Sigmoid colon (tissue), 7 donors: Measurements from ENCODE around the gene PTRHD1. TPM values are rescaled to one million over a fixed set of nuclear protein-coding genes. Genes with fewer than 3 reads are reported as not detected.

Source experiments
- DNase-seq: peaks from one replicate; pipeline ENCODE4 v3.0.0-alpha.2; 2019
- H3K27ac ChIP-seq, 4 donors: fragments of 200-600 bp; sonication (generic); one replicate each; pipeline ENCODE4 v1.5.1; 2016 to 2019; ENCODE audit warnings: mild to moderate bottlenecking in 1 of 4
- H3K27me3 ChIP-seq, 3 donors: fragments of 200-600 bp; sonication (generic); one replicate each; pipeline ENCODE4 v1.5.1; 2019; ENCODE audit warnings: mild to moderate bottlenecking in 1 of 3
- H3K36me3 ChIP-seq, 4 donors: fragments of 200-600 bp; sonication (generic); one replicate each; pipeline ENCODE4 v1.5.1; 2016 to 2019
- H3K4me1 ChIP-seq, 4 donors: fragments of 200-600 bp; sonication (generic); one replicate each; pipeline ENCODE4 v1.5.1; 2017 to 2019
- H3K4me3 ChIP-seq, 4 donors: fragments of 200-600 bp; sonication (generic); one replicate each; pipeline ENCODE4 v1.5.1; 2017 to 2019; ENCODE audit warnings: mild to moderate bottlenecking in 2 of 4, moderate library complexity in 1 of 4
- H3K9me3 ChIP-seq, 4 donors: fragments of 200-600 bp in 3 of 4; sonication (generic) in 3 of 4; one replicate each; pipeline versions ENCODE4 v1.5.1 to v1.6.1; 2013 to 2019
- CTCF ChIP-seq, 4 experiments: fragments of 450-650 bp in 3 of 4; fragments of 200-600 bp in 1 of 4; IDR thresholded peaks; one replicate each; pipeline ENCODE4 v1.5.1; 2016 to 2019; ENCODE audit warnings: antibody characterized with exemption in 4 of 4, mild to moderate bottlenecking in 3 of 4, moderate library complexity in 2 of 4
- EP300 ChIP-seq, 4 donors: sonication (generic); formaldehyde crosslinking; IDR thresholded peaks; one replicate each; pipeline ENCODE4 v1.6.1; 2017; ENCODE audit warnings: antibody characterized with exemption in 4 of 4
- POLR2A ChIP-seq, 2 donors: fragments of 450-650 bp; IDR thresholded peaks; one replicate each; pipeline ENCODE4 v1.6.1; 2016; ENCODE audit warnings: antibody characterized with exemption in 2 of 2, mild to moderate bottlenecking in 2 of 2, moderate library complexity in 2 of 2
- POLR2AphosphoS5 ChIP-seq, 4 donors: sonication (generic); formaldehyde crosslinking; IDR thresholded peaks; one replicate each; pipeline ENCODE4 v1.6.1; 2017; ENCODE audit warnings: antibody characterized with exemption in 4 of 4
- WGBS, 2 donors: extraction: QIAGEN DNeasy Blood & Tissue Kit; methylation state at CpG; one replicate each; pipeline ENCODE4 v1.1.7; 2013; 5-methylcytosine and 5-hydroxymethylcytosine counted together
- intact Hi-C: fragments of 100-400 bp; cut with DNase I; formaldehyde crosslinking; loops from one replicate; pipeline ENCODE4 v1.15.1; 2023
- polyA plus RNA-seq, 3 donors: library from polyadenylated mRNA; stranded (reverse); fragments of 200-250 nt; gene quantifications; one replicate each; pipeline ENCODE4 v1.2.3, GENCODE V29; 2013
- total RNA-seq, 4 donors: library from RNA; depleted of rRNA; stranded (reverse); fragments of >200 nt; gene quantifications; one replicate each; pipeline ENCODE4 v1.1.0, GENCODE V29; 2016
- donor health status: healthy with polysubstance abuse.
- donor health status: Bipolar disorder and iron deficiency.
- donor health status: healthy.

The PTRHD1 gene
- total and polyA plus RNA-seq, 7 donors, result 10.5 to 56.4 (median 35.5) TPM

GRCh38 chr2:24830786-24831185, 37.6 kb upstream of the PTRHD1 start:
- 90 to 93% methylated on average over 12 of the region's 12 CpGs for WGBS, 2 donors
- Histone ChIP-seq H3K4me1 (peaks cover 0 to 10% (median 8%) of the 10 kb centered on the region in 4 donors), H3K27ac (no peak overlapping the region), H3K27me3 (no peaks in the 10 kb centered on the region), H3K9me3 (no peaks in the 10 kb centered on the region), H3K4me3 (no peak overlapping the region), H3K36me3 (peaks cover 0 to 6% (median 0%) of the 10 kb centered on the region in 4 donors)
- TF ChIP-seq CTCF (IDR thresholded peaks at IDR 0.05), result no peak
- no peak for TF ChIP-seq POLR2AphosphoS5 (IDR thresholded peaks at IDR 0.05)
- TF ChIP-seq POLR2A (IDR thresholded peaks at IDR 0.05), result no peak
- no peak for TF ChIP-seq EP300 (IDR thresholded peaks at IDR 0.05)
- DNase-seq, result peak; percentile 50
- intact Hi-C loops, result no loop called here

DNA sequence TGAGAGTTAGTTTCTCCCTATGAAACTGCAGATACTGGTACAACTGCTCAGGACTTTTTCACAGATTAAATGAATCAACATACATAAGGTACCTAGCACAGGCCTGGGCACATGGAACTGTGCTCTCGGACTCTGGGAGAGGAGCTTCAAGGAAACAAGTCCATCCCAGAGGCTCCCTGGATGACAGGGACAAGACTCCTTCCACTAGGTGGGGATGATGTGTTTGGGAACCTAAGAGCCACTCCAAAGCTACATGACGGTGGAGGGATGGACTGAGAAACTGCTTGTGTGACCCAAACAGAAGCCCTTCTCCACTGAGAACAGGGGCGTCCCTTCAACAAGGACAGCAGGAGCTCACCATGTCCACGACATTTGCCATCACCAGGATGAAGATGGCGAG, 37.2 kb upstream of the PTRHD1 start:
- intact Hi-C loops, result no loop called here
- Histone ChIP-seq H3K4me3 (no peak overlapping the region), H3K36me3 (peaks cover 0 to 6% (median 0%) of the 10 kb centered on the region in 4 donors), H3K9me3 (no peaks in the 10 kb centered on the region), H3K27me3 (no peaks in the 10 kb centered on the region), H3K4me1 (peaks cover 0 to 10% (median 8%) of the 10 kb centered on the region in 4 donors), H3K27ac (no peak overlapping the region)
- WGBS, 2 donors, result 90 to 93% methylated on average over 5 of the region's 5 CpGs
- TF ChIP-seq POLR2AphosphoS5 (IDR thresholded peaks at IDR 0.05) (no peak), CTCF (IDR thresholded peaks at IDR 0.05) (no peak), POLR2A (IDR thresholded peaks at IDR 0.05) (no peak), EP300 (IDR thresholded peaks at IDR 0.05) (no peak)
- DNase-seq, result peak; percentile 47

DNA sequence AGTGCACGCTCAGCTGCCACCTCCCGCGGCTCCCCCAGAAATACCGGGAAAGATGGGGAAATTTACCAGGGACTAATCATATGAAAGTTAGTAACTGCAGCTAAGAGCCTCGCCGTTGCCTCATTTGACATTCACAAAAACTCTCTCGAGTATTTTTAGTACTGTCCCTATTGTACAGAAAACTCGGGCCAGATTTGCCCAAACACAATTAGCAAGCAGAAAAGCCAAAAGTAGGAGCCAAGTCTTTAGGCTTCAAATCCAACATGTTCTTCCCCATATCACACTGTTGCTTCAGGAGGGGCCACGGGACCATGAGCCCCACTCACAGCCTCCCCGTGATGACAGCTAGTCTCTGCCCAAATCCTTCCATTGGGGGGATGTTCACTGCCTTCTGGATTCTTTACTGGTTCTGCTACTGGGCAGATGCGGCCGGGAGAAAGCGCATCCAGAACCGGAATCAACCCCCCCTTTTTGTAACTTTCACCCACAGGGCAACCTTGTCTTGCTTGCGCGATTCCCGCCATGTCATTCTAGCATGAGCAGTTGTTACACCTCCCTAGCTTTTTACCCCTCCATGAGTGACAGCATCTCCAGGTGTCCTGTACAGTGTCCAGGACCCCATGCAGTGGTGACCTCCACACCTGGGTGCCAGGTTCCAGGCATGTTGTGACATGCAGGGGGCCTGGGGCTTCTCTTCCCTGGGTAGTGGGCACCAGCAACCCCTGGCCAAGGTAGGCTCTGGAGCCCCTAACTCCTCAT, 35.2 kb upstream of the PTRHD1 start:
- H3K9me3 ChIP-seq, result no peaks in the 10 kb centered on the region
- H3K4me1 ChIP-seq, result peaks cover 0 to 10% (median 8%) of the 10 kb centered on the region in 4 donors
- H3K4me3 ChIP-seq, result no peak overlapping the region
- no peaks in the 10 kb centered on the region for H3K36me3 ChIP-seq
- TF ChIP-seq POLR2A (IDR thresholded peaks at IDR 0.05) (no peak), EP300 (IDR thresholded peaks at IDR 0.05) (no peak), CTCF (IDR thresholded peaks at IDR 0.05) (no peak), POLR2AphosphoS5 (IDR thresholded peaks at IDR 0.05) (no peak)
- no peak overlapping the region for H3K27ac ChIP-seq
- DNase-seq, result peak; percentile 38
- no peaks in the 10 kb centered on the region for H3K27me3 ChIP-seq
- WGBS, 2 donors, result 87 to 90% methylated on average over 17 of the region's 17 CpGs
- intact Hi-C loops, result no loop called here

- H3K27ac ChIP-seq, result no peak overlapping the region
- H3K4me3 ChIP-seq, result no peak overlapping the region
- no peaks in the 10 kb centered on the region for H3K9me3 ChIP-seq
- no peaks in the 10 kb centered on the region for H3K27me3 ChIP-seq
- peaks cover 0 to 10% (median 8%) of the 10 kb centered on the region in 4 donors for H3K4me1 ChIP-seq
- no peaks in the 10 kb centered on the region for H3K36me3 ChIP-seq
- WGBS, 2 donors, result 34 to 51% methylated on average over 30 of the region's 30 CpGs
- TF ChIP-seq POLR2A (IDR thresholded peaks at IDR 0.05) (no peak), EP300 (IDR thresholded peaks at IDR 0.05) (no peak), POLR2AphosphoS5 (IDR thresholded peaks at IDR 0.05) (no peak), CTCF (IDR thresholded peaks at IDR 0.05) (peak; percentile 72 to 90 (median 85))
- intact Hi-C loops, result loop anchor here (1.0 kb wide), 1 partner anchor 417 kb away; no protein-coding TSS in a partner anchor
- DNase-seq, result peak; percentile 91
Measured at GRCh38 chr2:24827321-24828237, 34.4 kb upstream of the PTRHD1 start.
